Activated CD4-positive, CD25-positive, alpha-beta regulatory T cell treated with anti-CD3 and anti-CD28 coated beads, Interleukin-2, amount 50 U/mL, for 24 hours (primary cell): ENCODE data around the gene KRTAP5-6.
A peak's percentile ranks its signal among the peaks of the same experiment; 100 is the strongest.

ENCODE experiments used
- ATAC-seq, 2 donors: fragments of 150-1000 bp; cut with Tn5 transposase; one replicate each; pipeline ENCODE4 v1.10.0; 2021; ENCODE audit warnings: mild to moderate bottlenecking in 1 of 2, moderate library complexity in 1 of 2

The KRTAP5-6 gene

DNA sequence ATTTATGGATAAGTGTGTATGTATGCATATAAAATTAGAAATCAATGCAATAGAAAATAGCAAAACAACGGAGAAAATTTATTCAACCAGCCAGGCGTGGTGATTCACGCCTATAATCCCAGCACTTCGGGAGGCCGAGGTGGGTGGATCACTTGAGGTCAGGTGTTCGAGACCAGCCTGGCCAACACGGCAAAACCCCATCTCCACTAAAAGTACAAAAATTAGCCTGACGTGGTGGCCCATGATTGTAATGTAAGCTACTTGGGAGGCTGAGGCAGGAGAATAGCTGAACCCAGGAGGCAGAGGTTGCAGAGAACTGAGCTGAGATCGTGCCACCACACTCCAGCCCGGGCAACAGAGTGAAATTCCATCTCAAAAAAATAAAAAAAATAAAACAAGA lies 5.5 kb downstream of the KRTAP5-6 start:
- no peak for ATAC-seq

- ATAC-seq, result no peak
Observed at GRCh38 chr11:1703146-1703545, 6.2 kb downstream of the KRTAP5-6 start.

GRCh38 chr11:1705126-1706052 lies 8.4 kb downstream of the KRTAP5-6 start:
- ATAC-seq, result no peak

- ATAC-seq, result peak in 1 of 2 donors; percentile 30
Observed at GRCh38 chr11:1706634-1707400, 9.8 kb downstream of the KRTAP5-6 start.

DNA sequence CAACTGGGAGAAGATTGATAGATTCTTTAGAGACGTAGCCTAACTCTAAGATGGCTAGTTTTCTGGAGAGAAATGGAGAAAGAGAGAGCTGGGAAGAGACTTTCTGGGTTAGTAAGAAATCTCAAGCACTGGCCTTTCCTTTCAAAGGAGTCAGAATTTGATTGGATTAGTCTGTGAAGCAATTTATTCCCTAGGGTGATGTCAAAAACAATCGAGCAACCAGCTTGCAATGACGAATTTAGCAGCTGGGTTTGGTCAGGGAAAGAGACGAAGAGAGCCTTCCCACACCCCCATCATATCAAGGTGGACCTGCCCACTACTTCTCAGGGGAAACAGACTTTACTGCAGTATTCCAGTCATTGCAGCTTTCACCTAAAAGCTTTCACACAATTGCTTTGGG lies 10.8 kb downstream of the KRTAP5-6 start:
- no peak for ATAC-seq

GRCh38 chr11:1708716-1709115 lies 11.7 kb downstream of the KRTAP5-6 start:
- ATAC-seq, result no peak

DNA sequence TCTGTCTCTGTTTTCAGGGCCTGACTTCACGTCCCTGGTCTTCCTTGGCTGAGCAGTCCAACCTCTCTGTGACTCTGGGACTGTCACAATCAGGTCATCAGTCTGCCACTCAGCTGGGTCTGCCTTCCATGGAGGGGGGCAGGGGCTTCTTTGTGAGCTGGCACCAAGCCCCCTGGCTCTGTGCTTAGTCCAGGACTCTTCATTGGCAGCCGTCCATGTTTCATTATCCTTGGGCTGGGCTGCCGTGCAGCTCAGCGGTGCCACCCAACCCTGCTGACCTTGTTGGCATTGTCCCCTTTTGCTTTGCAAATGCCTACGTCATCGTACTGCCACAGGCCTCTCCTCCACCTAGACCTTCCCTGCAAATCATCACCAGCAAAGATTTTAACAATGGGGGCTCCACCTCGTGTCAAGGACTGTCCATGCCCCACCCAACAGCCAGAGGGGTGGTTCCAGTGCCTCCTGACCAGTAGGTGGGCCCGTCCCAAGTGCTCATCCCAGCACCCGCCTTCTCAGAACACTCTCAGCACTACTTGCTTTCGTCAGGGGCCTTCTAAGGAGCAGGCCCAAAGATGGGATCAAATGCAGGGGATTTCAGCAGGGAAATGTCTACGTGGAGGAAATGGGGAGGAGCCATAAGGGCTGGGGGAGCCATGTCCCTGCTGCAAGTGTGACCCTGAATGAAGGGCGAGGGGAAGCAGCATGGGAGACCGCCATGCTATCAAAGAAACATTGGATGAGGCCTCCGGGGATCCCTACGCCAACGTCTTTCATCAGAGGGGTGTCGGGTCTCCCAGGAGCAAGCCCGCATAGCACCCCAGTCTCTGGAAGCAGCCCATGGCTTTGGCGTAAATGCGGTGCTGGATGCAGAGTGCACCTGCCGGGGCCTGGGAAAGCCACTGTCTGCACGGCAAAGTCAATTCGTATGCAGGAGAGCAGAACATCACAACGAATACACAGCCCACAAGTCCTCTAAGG lies 18.2 kb downstream of the KRTAP5-6 start:
- ATAC-seq, result no peak

DNA sequence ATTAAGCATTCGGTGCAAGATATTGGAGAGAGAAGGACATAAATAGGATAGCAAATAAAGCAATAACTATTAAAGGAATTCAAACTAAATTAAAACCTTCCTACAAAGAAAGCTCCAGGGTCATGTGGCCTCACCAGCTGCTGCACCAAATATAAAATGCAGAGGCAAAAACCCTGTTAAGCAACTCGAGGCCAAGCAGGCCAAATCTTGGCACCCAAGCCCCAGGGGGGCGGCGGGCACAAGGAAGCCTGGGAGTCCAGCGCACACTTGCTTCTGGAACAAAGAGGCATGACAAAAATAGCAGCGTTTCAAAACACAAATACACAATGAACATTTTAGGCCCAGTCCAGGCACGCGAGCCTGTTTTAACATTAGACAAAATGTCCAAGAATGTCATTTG lies 20.8 kb downstream of the KRTAP5-6 start:
- ATAC-seq, result no peak

DNA sequence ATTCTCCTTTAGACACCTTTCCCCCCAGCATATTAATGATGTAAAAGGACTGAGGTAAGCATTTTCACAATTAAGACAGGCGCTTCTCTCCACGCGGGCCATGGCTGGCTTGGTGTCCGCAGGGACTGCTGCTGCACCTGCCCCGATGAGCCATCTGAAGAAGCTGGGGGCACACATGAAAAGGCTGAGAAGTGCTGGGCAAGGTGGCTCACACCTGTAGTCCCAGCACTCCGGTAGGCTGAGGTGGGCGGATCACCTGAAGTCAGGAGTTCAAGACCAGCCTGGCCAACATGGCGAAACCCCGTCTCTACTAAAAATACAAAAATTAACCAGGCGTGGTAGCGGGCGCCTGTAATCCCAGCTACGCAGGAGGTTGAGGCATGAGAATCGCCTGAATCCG lies 21.3 kb downstream of the KRTAP5-6 start:
- no peak for ATAC-seq

- no peak for ATAC-seq
Observed at GRCh38 chr11:1719781-1720180, 22.8 kb downstream of the KRTAP5-6 start.

GRCh38 chr11:1727096-1727690 lies 30.2 kb downstream of the KRTAP5-6 start:
- peak in 1 of 2 donors; percentile 45 for ATAC-seq

- no peak for ATAC-seq
Observed at GRCh38 chr11:1727861-1728260, 30.9 kb downstream of the KRTAP5-6 start.

DNA sequence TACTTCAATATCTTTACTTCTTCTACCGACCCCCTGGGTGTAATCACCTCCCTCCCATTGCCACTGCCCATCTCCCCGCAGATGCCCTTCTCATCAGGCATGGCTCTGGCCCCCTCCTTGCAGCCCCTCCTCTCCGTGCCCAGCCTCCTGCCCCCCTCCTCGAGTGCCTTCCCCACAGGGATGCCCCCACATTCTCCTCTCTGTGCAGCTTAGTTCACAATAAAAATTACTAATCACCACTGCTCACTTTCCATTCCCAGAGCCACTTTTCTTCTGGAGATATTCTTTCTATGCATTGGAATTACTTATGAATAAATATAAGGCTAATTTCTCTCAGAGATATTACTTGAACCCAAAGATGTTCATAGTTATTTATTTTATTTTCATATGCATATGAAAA lies 31.3 kb downstream of the KRTAP5-6 start:
- no peak for ATAC-seq

DNA sequence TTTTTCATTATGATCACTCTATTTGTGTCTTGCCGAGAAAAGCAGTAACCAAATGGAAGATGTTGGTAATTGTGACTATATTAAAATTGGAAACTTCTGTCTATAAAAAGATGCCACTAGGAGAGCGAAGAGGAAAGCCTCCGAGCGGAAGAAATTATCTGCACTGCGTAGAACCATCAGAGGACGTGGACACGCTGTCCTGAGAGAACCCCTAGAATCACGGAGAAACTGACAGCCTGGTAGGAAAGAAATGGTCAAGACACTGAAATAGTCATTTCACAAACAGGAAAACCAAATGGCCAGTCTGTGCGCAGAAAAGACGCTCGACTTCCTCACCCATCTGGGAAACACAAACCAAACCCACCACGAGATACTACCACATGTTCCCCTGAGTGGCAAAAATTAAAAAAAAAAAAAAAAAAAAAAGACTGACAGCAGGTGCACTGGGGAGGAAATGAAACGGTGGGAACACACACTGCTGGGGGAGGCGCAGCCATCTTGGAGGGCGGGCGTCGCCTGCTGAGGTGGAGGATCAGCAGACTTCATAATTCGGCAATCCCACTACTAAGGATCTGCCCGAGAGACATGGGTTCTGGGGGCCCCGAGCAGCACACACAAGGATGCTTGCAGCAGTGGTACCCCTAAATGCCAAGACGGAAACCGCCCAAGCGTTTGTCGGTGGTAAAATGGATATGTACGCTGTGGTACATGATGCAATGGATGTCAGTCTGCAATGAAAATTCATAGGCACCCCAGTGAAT lies 32.1 kb downstream of the KRTAP5-6 start:
- ATAC-seq, result no peak

- ATAC-seq, result no peak
Observed at GRCh38 chr11:1729692-1730011, 32.7 kb downstream of the KRTAP5-6 start.

DNA sequence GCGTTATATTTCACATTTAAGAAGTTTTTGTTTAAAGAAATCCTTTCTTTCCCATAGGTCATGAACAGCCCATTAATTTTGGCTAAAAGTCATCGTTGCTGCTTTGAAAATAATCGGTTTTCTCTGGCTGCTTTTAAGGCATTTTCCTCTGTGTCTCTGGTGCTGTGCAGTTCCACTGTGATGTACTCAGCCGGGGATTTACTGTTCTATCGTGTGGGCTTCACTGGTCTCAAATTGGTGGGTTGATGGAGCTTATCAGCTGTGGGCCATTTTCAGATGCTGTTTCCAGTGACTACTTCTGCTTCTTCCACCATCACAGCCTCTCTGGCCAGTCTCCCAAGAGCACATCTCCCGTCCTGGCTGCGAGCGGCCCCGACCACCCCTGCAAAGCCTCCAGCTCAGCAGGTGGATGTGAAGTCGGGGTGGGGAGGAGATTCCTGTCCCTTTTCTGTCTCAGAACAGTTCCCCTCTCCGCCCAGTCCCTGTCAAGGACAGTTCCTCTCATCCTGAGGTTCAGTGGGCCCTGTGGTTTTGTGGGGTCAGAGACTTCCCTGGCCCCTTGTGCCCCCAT lies 33.1 kb downstream of the KRTAP5-6 start:
- no peak for ATAC-seq

- no peak for ATAC-seq
Observed at GRCh38 chr11:1731451-1732059, 34.6 kb downstream of the KRTAP5-6 start.

DNA sequence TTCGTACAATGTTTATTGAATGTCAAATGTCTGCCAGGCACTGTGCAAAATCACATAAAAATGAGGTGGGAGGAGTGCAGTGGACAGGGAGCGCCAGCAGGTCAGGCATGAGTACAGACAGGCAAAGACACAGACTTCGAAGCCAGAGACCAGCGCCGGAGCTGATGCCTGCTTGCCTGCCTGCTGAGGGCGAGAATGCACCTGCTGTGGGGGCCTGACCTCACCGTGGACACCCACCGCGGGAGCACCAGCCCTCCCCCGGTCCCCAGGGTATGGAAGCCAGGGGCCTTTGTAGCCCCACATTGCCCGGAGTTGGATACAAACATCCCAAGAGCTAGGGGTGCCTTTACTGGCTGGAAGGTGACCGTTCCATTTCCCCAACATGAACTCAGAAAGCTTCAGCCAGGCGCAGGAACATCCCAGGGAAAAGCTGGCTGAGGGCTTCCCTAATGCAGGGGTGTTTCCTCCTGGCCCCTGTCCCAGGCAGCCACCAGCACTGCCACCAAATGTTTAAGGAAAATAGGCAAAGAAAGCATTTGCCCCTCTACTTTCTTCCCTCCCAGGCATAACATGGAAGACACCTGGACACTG lies 35.5 kb downstream of the KRTAP5-6 start:
- ATAC-seq, result no peak

DNA sequence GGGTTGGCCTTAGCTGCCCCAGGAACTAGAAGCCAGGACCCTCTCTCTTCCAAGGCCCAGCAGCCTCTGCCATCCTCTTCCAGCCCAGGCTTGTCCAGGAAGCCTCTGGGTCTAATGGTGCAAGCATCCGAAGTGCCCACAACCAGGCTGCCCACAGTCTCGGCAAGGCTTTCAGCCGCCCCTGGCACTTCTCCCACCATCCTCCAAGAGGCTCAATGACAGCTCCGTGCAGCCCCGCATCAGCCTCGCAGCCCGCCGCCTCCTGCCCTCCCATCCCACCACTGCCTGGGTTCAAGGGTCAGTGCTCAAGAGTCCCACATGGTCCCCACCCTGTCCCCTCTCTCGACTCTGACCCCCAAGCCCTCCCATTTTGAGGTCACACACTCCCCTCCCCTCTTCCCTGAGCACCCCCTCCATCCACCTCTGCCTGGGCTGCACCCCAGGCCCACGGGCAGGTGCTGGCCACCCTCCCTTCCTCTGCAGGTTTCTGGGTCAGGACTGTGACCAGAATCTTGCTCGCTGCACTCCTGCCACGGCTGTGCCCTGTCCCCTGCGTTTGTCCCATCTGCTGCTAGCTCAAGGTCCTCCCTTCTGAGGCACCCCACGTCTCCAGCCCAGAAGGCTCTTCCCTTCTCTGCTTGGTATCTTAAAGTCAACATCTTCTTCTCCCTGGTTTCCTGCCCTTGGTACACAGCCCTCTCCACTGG lies 36.2 kb downstream of the KRTAP5-6 start:
- ATAC-seq, result no peak
